ENCODE measurements around the gene CDC37. TPM values are rescaled to one million over a fixed set of nuclear protein-coding genes. Genes with fewer than 3 reads are reported as not detected.

CDC37 gene
- total RNA-seq, 4 donors from 2014 or later = 85.3 to 181 (median 119) TPM

Other genes with a start within 250 kb of the CDC37 start
- 10 to 100 TPM; 25.5 to 60.7 (median 41.5) TPM for gene DNMT1, start 208.6 kb downstream of the CDC37 start, total RNA-seq
- 10 to 100 TPM in 1 of 4 donors, 1 to 10 TPM in 3; 7.7 to 10.1 (median 9.1) TPM for gene S1PR2, start 172.2 kb downstream of the CDC37 start, total RNA-seq
- 10 to 100 TPM; 30.6 to 60.8 (median 31.0) TPM for gene MRPL4, start 151.3 kb downstream of the CDC37 start, total RNA-seq
- 10 to 100 TPM; 11.4 to 43.4 (median 31.9) TPM for gene ICAM1, start 132.4 kb downstream of the CDC37 start, total RNA-seq
- 1 to 10 TPM in 2 of 4 donors, not detected in 2; 1.1 to 2.4 TPM for gene ICAM4, start 116.6 kb downstream of the CDC37 start, total RNA-seq
- under 1 TPM; 0.16 to 0.68 (median 0.52) TPM for gene ICAM5, start 113.6 kb downstream of the CDC37 start, total RNA-seq
- gene ZGLP1, start 93.7 kb downstream of the CDC37 start, total RNA-seq = 1 to 10 TPM in 3 of 4 donors, under 1 TPM in 1; 0.49 to 5.8 (median 2.2) TPM
- 10 to 100 TPM in 2 of 4 donors, 1 to 10 TPM in 2; 7.3 to 17.2 (median 9.1) TPM for gene FDX2, start 87.5 kb downstream of the CDC37 start, total RNA-seq
- 10 to 100 TPM in 1 of 4 donors, 1 to 10 TPM in 3; 5.9 to 22.4 (median 8.2) TPM for gene RAVER1, start 70.0 kb downstream of the CDC37 start, total RNA-seq
- 10 to 100 TPM in 1 of 4 donors, 1 to 10 TPM in 3; 4.9 to 17.3 (median 9.2) TPM for gene ICAM3, start 63.9 kb downstream of the CDC37 start, total RNA-seq
- 10 to 100 TPM; 59.2 to 94.4 (median 75.9) TPM for gene TYK2, start 23.0 kb downstream of the CDC37 start, total RNA-seq
- gene PDE4A, start 17.0 kb upstream of the CDC37 start, total RNA-seq = 10 to 100 TPM; 14.3 to 26.6 (median 17.8) TPM
- 10 to 100 TPM; 36.2 to 55.9 (median 48.0) TPM for gene KEAP1, start 99.8 kb upstream of the CDC37 start, total RNA-seq
- gene S1PR5, start 113.9 kb upstream of the CDC37 start, total RNA-seq = under 1 TPM in 2 of 4 donors, not detected in 2; 0.17 to 0.65 TPM
- gene ATG4D, start 140.4 kb upstream of the CDC37 start, total RNA-seq = 10 to 100 TPM in 1 of 4 donors, 1 to 10 TPM in 3; 5.2 to 20.7 (median 6.9) TPM
- gene KRI1, start 162.5 kb upstream of the CDC37 start, total RNA-seq = 10 to 100 TPM; 10.4 to 17.4 (median 12.4) TPM
- 10 to 100 TPM in 2 of 4 donors, 1 to 10 TPM in 2; 5.1 to 18.9 (median 8.4) TPM for gene CDKN2D, start 165.4 kb upstream of the CDC37 start, total RNA-seq
- gene AP1M2, start 183.8 kb upstream of the CDC37 start, total RNA-seq = under 1 TPM in 1 of 4 donors, not detected in 3; 0.51 TPM
- gene SLC44A2, start 222.0 kb upstream of the CDC37 start, total RNA-seq = 100 to 1,000 TPM in 1 of 4 donors, 10 to 100 TPM in 3; 52.0 to 112 (median 56.9) TPM